Mucosa of descending colon (tissue), 3 donors: Measurements from ENCODE around the gene DGKD. TPM values are rescaled to one million over a fixed set of nuclear protein-coding genes. Genes with fewer than 3 reads are reported as not detected.

Experiments used
- ATAC-seq: fragments of 200-7000 bp; cut with Tn5 transposase; one replicate; pipeline ENCODE4 v1.9.1; 2020; ENCODE audit warnings: mild to moderate bottlenecking, moderate library complexity
- DNase-seq, 3 donors: peaks; one replicate each; pipeline ENCODE4 v3.0.0-alpha.2; 2020
- H3K36me3 ChIP-seq: fragments of 200-600 bp; one replicate; pipeline ENCODE4 v1.8.0; 2021; ENCODE audit warnings: low read depth, mild to moderate bottlenecking
- H3K4me1 ChIP-seq: fragments of 200-600 bp; one replicate; pipeline ENCODE4 v1.8.0; 2021; ENCODE audit warnings: low read depth, mild to moderate bottlenecking
- H3K4me3 ChIP-seq: fragments of 200-600 bp; one replicate; pipeline ENCODE4 v1.8.0; 2021; ENCODE audit warnings: mild to moderate bottlenecking
- H3K9me3 ChIP-seq: fragments of 200-600 bp; one replicate; pipeline ENCODE4 v1.8.0; 2021; ENCODE audit warnings: mild to moderate bottlenecking
- CTCF ChIP-seq: fragments of 200-600 bp; IDR thresholded peaks from one replicate; pipeline ENCODE4 v1.8.0; 2022; ENCODE audit warnings: antibody characterized with exemption, mild to moderate bottlenecking
- intact Hi-C, 2 donors: fragments of 100-400 bp; cut with DNase I in 1 of 2; cut with micrococcal nuclease in 1 of 2; formaldehyde crosslinking; loops; one replicate each; pipeline versions ENCODE4 v1.11.0 to v1.11.1; 2022; cut with DNase I, micrococcal nuclease
- total RNA-seq, 3 donors: library from RNA; stranded (reverse); fragmentation: NEBNext Ultra II Directional in 2 of 3; extraction: Animal tissue kit (Norgen Biotek cat#: 25700) in 2 of 3; gene quantifications; one replicate each; pipeline versions ENCODE4 v1.2.1 to v1.2.4, GENCODE V29; 2021 to 2023
- donor health status: DM: no; HTN: no; CAD: no; lungs with moderate emphysema.
- donor health status: DM: no; HTN: no; CAD: no.
- donor health status: DM: no; HTN: yes; CAD: no.

Gene DGKD
- total RNA-seq, 3 donors from 2014 or later, result 81.8 to 159 (median 102) TPM

- Histone ChIP-seq H3K4me1 (no peaks in the 10 kb centered on the region), H3K9me3 (no peaks in the 10 kb centered on the region), H3K4me3 (no peak overlapping the region), H3K36me3 (no peaks in the 10 kb centered on the region)
- DNase-seq (no peak), ATAC-seq (no peak)
- intact Hi-C loops, result no loop called here
- no peak for TF ChIP-seq CTCF
Measured at GRCh38 chr2:233325256-233325655, 29.0 kb upstream of the DGKD start.

GRCh38 chr2:233325814-233326213, 28.5 kb upstream of the DGKD start:
- ATAC-seq (no peak), DNase-seq (no peak)
- no peaks in the 10 kb centered on the region for H3K9me3 ChIP-seq
- no peak overlapping the region for H3K4me3 ChIP-seq
- intact Hi-C loops, result no loop called here
- no peaks in the 10 kb centered on the region for H3K36me3 ChIP-seq
- no peak for TF ChIP-seq CTCF
- H3K4me1 ChIP-seq, result no peaks in the 10 kb centered on the region

DNA sequence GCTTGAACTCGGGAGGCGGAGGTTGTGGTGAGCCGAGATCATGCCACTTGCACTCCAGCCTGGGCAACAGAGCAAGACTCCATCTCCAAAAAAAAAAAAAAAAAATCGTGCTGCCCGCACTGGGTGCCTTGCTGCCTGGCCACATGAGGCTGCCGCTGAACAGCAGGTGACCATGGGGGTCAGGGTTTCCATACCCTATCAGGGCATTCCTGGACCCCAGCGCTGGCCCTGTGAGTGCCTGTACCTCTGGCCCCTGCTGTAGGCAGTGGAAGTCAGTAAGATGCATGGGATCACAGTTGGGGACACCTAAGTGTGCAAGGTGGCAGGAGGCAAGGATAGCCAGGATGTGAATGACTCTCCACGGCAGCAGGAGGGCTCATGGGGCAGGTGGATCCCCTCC, 27.8 kb upstream of the DGKD start:
- ATAC-seq (no peak), DNase-seq (no peak)
- Histone ChIP-seq H3K4me1 (no peaks in the 10 kb centered on the region), H3K36me3 (no peaks in the 10 kb centered on the region), H3K9me3 (no peaks in the 10 kb centered on the region), H3K4me3 (no peak overlapping the region)
- intact Hi-C loops, result no loop called here
- no peak for TF ChIP-seq CTCF

- Histone ChIP-seq H3K4me1 (no peaks in the 10 kb centered on the region), H3K9me3 (no peaks in the 10 kb centered on the region), H3K36me3 (no peaks in the 10 kb centered on the region), H3K4me3 (no peak overlapping the region)
- no peak for DNase-seq
- intact Hi-C loops, result no loop called here
- no peak for TF ChIP-seq CTCF
- no peak for ATAC-seq
Measured at GRCh38 chr2:233328922-233329321, 25.4 kb upstream of the DGKD start.

DNA sequence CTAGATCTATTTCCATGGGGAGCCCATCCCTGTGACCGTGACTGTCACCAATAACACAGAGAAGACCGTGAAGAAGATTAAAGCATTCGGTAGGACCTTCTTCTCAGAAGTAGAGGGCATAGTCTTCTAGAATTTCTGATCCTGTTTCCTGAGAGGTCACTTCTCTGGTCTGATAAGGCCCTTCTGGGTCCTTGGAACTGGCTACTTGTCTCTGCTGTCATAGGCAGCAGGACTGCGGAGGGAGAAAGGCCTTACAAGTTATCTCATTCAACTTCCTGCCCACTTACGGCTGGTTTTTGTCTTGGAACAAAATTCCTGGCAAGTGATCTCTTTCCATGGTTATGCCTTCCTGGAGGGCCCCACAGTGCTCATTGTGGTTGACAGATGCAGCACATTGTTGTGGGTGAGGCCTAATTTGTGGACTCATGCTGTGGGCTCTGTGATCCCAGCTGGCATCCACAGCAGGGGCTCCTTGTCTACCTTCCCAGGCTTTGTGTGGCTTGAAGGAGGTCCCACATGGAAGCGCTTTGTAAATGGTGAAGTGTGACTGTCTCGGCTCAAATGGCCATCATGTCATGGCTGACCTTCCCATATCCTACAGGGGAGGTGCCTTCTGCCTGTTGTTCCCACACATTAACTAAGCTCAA, 24.7 kb upstream of the DGKD start:
- ATAC-seq, result no peak
- Histone ChIP-seq H3K9me3 (no peaks in the 10 kb centered on the region), H3K4me1 (no peaks in the 10 kb centered on the region), H3K36me3 (no peaks in the 10 kb centered on the region), H3K4me3 (no peak overlapping the region)
- DNase-seq, result peak in 1 of 3 donors; percentile 8
- intact Hi-C loops, result no loop called here
- no peak for TF ChIP-seq CTCF

GRCh38 chr2:233331536-233331935, 22.8 kb upstream of the DGKD start:
- intact Hi-C loops, result no loop called here
- ATAC-seq (peak; percentile 79), DNase-seq (peak; percentile 56 to 81 (median 73))
- H3K9me3 ChIP-seq, result no peaks in the 10 kb centered on the region
- no peak for TF ChIP-seq CTCF
- H3K4me1 ChIP-seq, result no peaks in the 10 kb centered on the region
- H3K4me3 ChIP-seq, result no peak overlapping the region
- H3K36me3 ChIP-seq, result no peaks in the 10 kb centered on the region
